Measurements from ENCODE around the gene F10.

DNA sequence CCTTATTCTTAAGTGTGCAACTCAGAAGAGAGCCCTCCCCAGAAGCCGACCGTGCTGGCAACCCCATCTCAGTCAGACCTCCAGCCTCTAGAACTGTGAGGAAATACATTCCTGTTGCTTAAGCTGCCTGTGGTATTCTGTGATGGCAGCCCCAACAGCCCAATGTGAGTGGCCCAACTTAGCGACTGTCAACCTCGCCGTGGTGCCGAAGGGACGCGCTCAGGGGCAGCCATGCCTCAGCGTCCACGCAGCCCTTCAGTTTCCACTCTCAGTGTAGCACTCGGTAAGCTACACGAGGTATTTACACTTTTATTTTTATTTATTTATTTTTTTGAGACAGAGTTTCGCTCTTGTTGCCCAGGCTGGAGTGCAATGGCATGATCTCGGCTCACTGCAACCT, 54.2 kb downstream of the F10 start:
- TF ChIP-seq CTCF (IDR thresholded peaks at IDR 0.05) (no peak), POLR2A (IDR thresholded peaks at IDR 0.05) (no peak)
